SU-DHL-6 (cell line): Measurements from ENCODE around the gene POLRMT.

Experiments used
- H2AFZ ChIP-seq: fragments of 200-600 bp; sonication (generic); 2 replicates; pipeline ENCODE4 v1.6.1; 2014; ENCODE audit warnings: low read depth, mild to moderate bottlenecking, moderate library complexity, mixed read lengths, antibody characterized with exemption, low read length; ENCODE audit not compliant: severe bottlenecking
- H3F3A ChIP-seq: fragments of 200-600 bp; shearing (Covaris generic); 2 replicates; pipeline ENCODE4 v1.6.0; 2016; ENCODE audit warnings: antibody characterized with exemption, mild to moderate bottlenecking; ENCODE audit not compliant: insufficient read depth
- H3K27ac ChIP-seq: fragments of 200-600 bp; sonication (generic); 2 replicates; pipeline ENCODE4 v1.5.1; 2016; ENCODE audit warnings: low read depth, mild to moderate bottlenecking, low read length, moderate library complexity, mixed read lengths
- H3K27me3 ChIP-seq: fragments of 200-600 bp; sonication (generic), shearing (Covaris generic); 2 replicates; pipeline ENCODE4 v1.6.0; 2014; ENCODE audit warnings: mild to moderate bottlenecking, low read length
- H3K36me3 ChIP-seq: fragments of 200-600 bp; sonication (generic); 2 replicates; pipeline ENCODE4 v1.6.1; 2014; ENCODE audit warnings: mild to moderate bottlenecking, low read length, mixed read lengths
- H3K4me2 ChIP-seq: fragments of 300-600, 200-600 bp; shearing (Covaris generic), sonication (generic); 2 replicates; pipeline ENCODE4 v1.6.0; 2014; ENCODE audit warnings: low read length, low read depth, mild to moderate bottlenecking; ENCODE audit not compliant: poor library complexity, severe bottlenecking
- H3K4me3 ChIP-seq: fragments of 200-600 bp; sonication (generic); 2 replicates; pipeline ENCODE4 v1.5.1; 2014; ENCODE audit warnings: antibody characterized with exemption, low read length, mild to moderate bottlenecking, mixed read lengths; ENCODE audit not compliant: insufficient read depth, poor library complexity, severe bottlenecking
- H3K79me2 ChIP-seq: fragments of 200-600 bp; sonication (generic); 2 replicates; pipeline ENCODE4 v1.6.1; 2014; ENCODE audit warnings: mild to moderate bottlenecking, low read length, moderate library complexity; ENCODE audit not compliant: insufficient read depth
- H3K9ac ChIP-seq: fragments of 200-600 bp; sonication (generic); 2 replicates; pipeline ENCODE4 v1.7.0; 2014; ENCODE audit warnings: mild to moderate bottlenecking, low read length
- H3K9me2 ChIP-seq: fragments of 200-600 bp; sonication (generic); replicated peaks from 2 replicates; pipeline ENCODE4 v1.6.1; 2014; ENCODE audit warnings: low read length; ENCODE audit not compliant: insufficient read depth
- H3K9me3 ChIP-seq: fragments of 200-600 bp; sonication (generic); 2 replicates; pipeline ENCODE4 v1.6.1; 2014; ENCODE audit warnings: low read length, mixed read lengths; ENCODE audit not compliant: insufficient read depth
- H4K20me1 ChIP-seq: fragments of 200-600 bp; sonication (generic); 2 replicates; pipeline ENCODE4 v1.6.1; 2014; ENCODE audit warnings: low read depth, mild to moderate bottlenecking, antibody characterized with exemption, low read length, moderate library complexity, mixed read lengths
- CTCF ChIP-seq: fragments of 200-600 bp; sonication (generic); IDR thresholded peaks from one replicate; pipeline ENCODE4 v1.5.1; 2017; ENCODE audit warnings: antibody characterized with exemption, mild to moderate bottlenecking, low read length, moderate library complexity; ENCODE audit not compliant: insufficient read depth, poor library complexity, severe bottlenecking
- EZH2phosphoT487 ChIP-seq: fragments of 200-600 bp; sonication (generic), shearing (Covaris generic); conservative IDR thresholded peaks from 2 replicates; pipeline ENCODE4 v1.6.1; 2018; ENCODE audit warnings: mild to moderate bottlenecking, antibody characterized with exemption, low read length, moderate library complexity, mixed read lengths

Gene POLRMT

GRCh38 chr19:575527-576506 is 57.5 kb downstream of the POLRMT start:
- peaks cover 66% of the 10 kb centered on the region for H3K79me2 ChIP-seq
- peaks cover 13% of the 10 kb centered on the region for H3F3A ChIP-seq
- no peaks in the 10 kb centered on the region for H4K20me1 ChIP-seq
- H3K9ac ChIP-seq, result peak overlapping the region; percentile 32; the same call in 1 of the 2 replicates
- H3K4me2 ChIP-seq, result peak overlapping the region; percentile 58
- no peaks in the 10 kb centered on the region for H3K9me3 ChIP-seq
- H3K4me3 ChIP-seq, result no peak overlapping the region
- H3K27me3 ChIP-seq, result no peaks in the 10 kb centered on the region
- TF ChIP-seq EZH2phosphoT487 (no peak), CTCF (no peak)
- H3K36me3 ChIP-seq, result no peaks in the 10 kb centered on the region
- no peak overlapping the region for H2AFZ ChIP-seq
- no peaks in the 10 kb centered on the region for H3K9me2 ChIP-seq
- no peak overlapping the region for H3K27ac ChIP-seq

GRCh38 chr19:574658-575526 is 58.4 kb downstream of the POLRMT start:
- TF ChIP-seq EZH2phosphoT487, result no peak
- TF ChIP-seq CTCF, result no peak
- Histone ChIP-seq H3K9ac (peak overlapping the region; percentile 32), H3K9me2 (no peaks in the 10 kb centered on the region), H3K27ac (no peak overlapping the region), H3K4me3 (peak overlapping the region; percentile 21), H3K4me2 (peak overlapping the region; percentile 58), H3K79me2 (peaks cover 66% of the 10 kb centered on the region), H4K20me1 (no peaks in the 10 kb centered on the region), H3F3A (peaks cover 14% of the 10 kb centered on the region), H2AFZ (no peak overlapping the region), H3K36me3 (no peaks in the 10 kb centered on the region), H3K9me3 (no peaks in the 10 kb centered on the region), H3K27me3 (no peaks in the 10 kb centered on the region)

- Histone ChIP-seq H3K9me3 (no peaks in the 10 kb centered on the region), H3K27me3 (no peaks in the 10 kb centered on the region), H3K79me2 (peaks cover 57% of the 10 kb centered on the region), H3F3A (peaks cover 14% of the 10 kb centered on the region), H4K20me1 (no peaks in the 10 kb centered on the region), H2AFZ (no peak overlapping the region), H3K9ac (peak overlapping the region; percentile 80), H3K27ac (no peak overlapping the region), H3K4me3 (peak overlapping the region; percentile 70), H3K9me2 (no peaks in the 10 kb centered on the region), H3K4me2 (peak overlapping the region; percentile 53), H3K36me3 (no peaks in the 10 kb centered on the region)
- no peak for TF ChIP-seq EZH2phosphoT487
Observed at GRCh38 chr19:573519-573825, 59.9 kb downstream of the POLRMT start.
